PC-3 (cell line): Measurements from ENCODE around the gene PRODH. TPM values are rescaled to one million over a fixed set of nuclear protein-coding genes. Genes with fewer than 3 reads are reported as not detected.
"Not testable (repeated sequence)": the region's sequence is repeated elsewhere in the genome, so short reads cannot be mapped to it uniquely, and the experiment has no call there.

Source experiments
- ATAC-seq: fragments of 200-7000 bp; cut with Tn5 transposase; 2 replicates; pipeline ENCODE4 v1.9.1; 2020; ENCODE audit warnings: mild to moderate bottlenecking, moderate library complexity
- BruUV-seq: library from RNA; stranded (reverse); fragments of 400-500 nt; replicated peaks from 2 replicates; lab custom pipeline; 2021; lab: Mats Ljungman, UMichigan
- CTCF ChIA-PET: fragments of 300-600 bp; sonication (Branson Sonifier 250); formaldehyde crosslinking; loops from one replicate; lab custom pipeline; 2022; ENCODE audit warnings: antibody characterized with exemption; lab: Charles Lee
- POLR2A ChIA-PET: fragments of 300-600 bp; sonication (Branson Sonifier 250); formaldehyde crosslinking; loops from one replicate; lab custom pipeline; 2022; ENCODE audit warnings: antibody characterized with exemption; ENCODE audit not compliant: unreplicated experiment; lab: Charles Lee
- DNase-seq: peaks from one replicate; pipeline ENCODE4 v3.0.0-alpha.2; 2015
- H2AFZ ChIP-seq: fragments of 300-600 bp; sonication (generic); 2 replicates; pipeline ENCODE4 v1.6.0; 2016; ENCODE audit warnings: antibody characterized with exemption, low read length
- H3F3A ChIP-seq: fragments of 300-600 bp; sonication (generic); one replicate; pipeline ENCODE4 v1.6.0; 2017; ENCODE audit warnings: antibody characterized with exemption, low read length, control low read depth, mild to moderate bottlenecking; ENCODE audit not compliant: unreplicated experiment
- H3K27ac ChIP-seq: fragments of 300-600 bp; sonication (generic); 2 replicates; pipeline ENCODE4 v1.5.1; 2016; ENCODE audit warnings: mild to moderate bottlenecking, low read length
- H3K27me3 ChIP-seq: fragments of 300-600 bp; sonication (generic); 2 replicates; pipeline ENCODE4 v1.6.1; 2016; ENCODE audit warnings: low read length, mixed read lengths
- H3K36me3 ChIP-seq: fragments of 300-600 bp; sonication (generic); 2 replicates; pipeline ENCODE4 v1.6.1; 2016; ENCODE audit warnings: low read depth, mixed run types, low read length, mixed read lengths
- H3K4me1 ChIP-seq: fragments of 300-600 bp; sonication (generic); 2 replicates; pipeline ENCODE4 v1.5.1; 2016; ENCODE audit warnings: low read length; ENCODE audit not compliant: insufficient read depth
- H3K4me2 ChIP-seq: fragments of 300-600 bp; sonication (generic); 2 replicates; pipeline ENCODE4 v1.6.0; 2016; ENCODE audit warnings: low read length
- H3K4me3 ChIP-seq: fragments of 300-600 bp; sonication (generic); 2 replicates; pipeline ENCODE4 v1.5.1; 2016; ENCODE audit warnings: mild to moderate bottlenecking, low read length, mixed read lengths
- H3K79me2 ChIP-seq: fragments of 300-600 bp; sonication (generic); 2 replicates; pipeline ENCODE4 v1.6.1; 2017; ENCODE audit warnings: low read length, mixed read lengths
- H3K9ac ChIP-seq: fragments of 300-600 bp; sonication (generic); 2 replicates; pipeline ENCODE4 v1.6.0; 2016; ENCODE audit warnings: mild to moderate bottlenecking, low read length
- H3K9me2 ChIP-seq: fragments of 300-600 bp; sonication (generic); replicated peaks from 2 replicates; pipeline ENCODE4 v1.6.1; 2016; ENCODE audit warnings: mixed run types, low read length, mixed read lengths
- H3K9me3 ChIP-seq: fragments of 300-600 bp; sonication (generic); 2 replicates; pipeline ENCODE4 v1.6.1; 2016; ENCODE audit warnings: low read length, mixed read lengths
- H4K20me1 ChIP-seq: fragments of 300-600 bp; sonication (generic); 2 replicates; pipeline ENCODE4 v1.6.1; 2016; ENCODE audit warnings: low read length, mixed read lengths
- EZH2 ChIP-seq: fragments of 300-600 bp; sonication (generic); IDR thresholded peaks from one replicate; pipeline ENCODE4 v1.6.1; 2017; ENCODE audit warnings: antibody characterized with exemption, mild to moderate bottlenecking, low read length; ENCODE audit not compliant: unreplicated experiment
- EZH2phosphoT487 ChIP-seq: fragments of 300-600 bp; sonication (generic); IDR thresholded peaks from 2 replicates; pipeline ENCODE4 v1.6.1; 2018; ENCODE audit warnings: mild to moderate bottlenecking, antibody characterized with exemption, low read length, borderline replicate concordance
- intact Hi-C: fragments of 100-400 bp; cut with micrococcal nuclease; formaldehyde crosslinking; loops from 2 replicates; pipeline ENCODE4 v1.9.0; 2023
- total RNA-seq: library from RNA; depleted of rRNA; stranded (reverse); fragments of >200 nt; gene quantifications from 2 replicates; pipeline ENCODE4 v1.2.3, GENCODE V29; 2014
- TF ChIP-seq, protein P1 (sequence below): fragments of 300-600 bp; sonication (generic); conservative IDR thresholded peaks from 2 replicates; pipeline ENCODE4 v1.5.1; 2017; ENCODE audit warnings: antibody characterized with exemption, low read depth, mild to moderate bottlenecking, low read length

The PRODH gene
- total RNA-seq, 1 experiment from 2014 or later, result 0.84 TPM

DNA sequence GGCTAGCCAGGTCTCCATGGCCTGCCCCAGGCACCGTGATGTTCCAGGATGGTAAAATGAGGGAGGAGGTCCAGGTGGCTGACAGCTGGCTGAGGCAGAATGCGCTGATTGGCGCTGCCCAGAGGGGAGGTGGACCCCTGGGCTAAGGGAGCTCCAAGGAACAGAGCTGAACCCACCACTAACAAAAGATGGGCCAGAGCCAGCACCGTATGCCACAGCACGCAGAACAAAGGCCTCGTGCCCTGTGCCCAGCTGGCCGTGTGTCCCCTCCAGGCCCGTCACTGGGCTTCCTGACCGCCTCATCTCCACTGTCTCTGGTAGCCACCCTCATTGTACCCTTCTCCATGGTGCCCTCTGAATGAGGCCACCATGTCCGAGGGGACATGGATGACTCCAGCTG is 19.6 kb upstream of the PRODH start:
- Histone ChIP-seq H4K20me1 (no peaks in the 10 kb centered on the region), H3K36me3 (no peaks in the 10 kb centered on the region), H3K4me1 (no peaks in the 10 kb centered on the region), H3K79me2 (no peaks in the 10 kb centered on the region), H3K4me3 (no peak overlapping the region), H3F3A (no peaks in the 10 kb centered on the region), H3K27ac (no peak overlapping the region), H3K27me3 (no peaks in the 10 kb centered on the region), H3K4me2 (no peak overlapping the region), H3K9me2 (no peaks in the 10 kb centered on the region), H2AFZ (no peak overlapping the region), H3K9ac (no peak overlapping the region), H3K9me3 (no peaks in the 10 kb centered on the region)
- POLR2A ChIA-PET, result no interaction called here
- TF ChIP-seq EZH2 (no peak), EZH2phosphoT487 (no peak)
- TF ChIP-seq, protein P1, sequence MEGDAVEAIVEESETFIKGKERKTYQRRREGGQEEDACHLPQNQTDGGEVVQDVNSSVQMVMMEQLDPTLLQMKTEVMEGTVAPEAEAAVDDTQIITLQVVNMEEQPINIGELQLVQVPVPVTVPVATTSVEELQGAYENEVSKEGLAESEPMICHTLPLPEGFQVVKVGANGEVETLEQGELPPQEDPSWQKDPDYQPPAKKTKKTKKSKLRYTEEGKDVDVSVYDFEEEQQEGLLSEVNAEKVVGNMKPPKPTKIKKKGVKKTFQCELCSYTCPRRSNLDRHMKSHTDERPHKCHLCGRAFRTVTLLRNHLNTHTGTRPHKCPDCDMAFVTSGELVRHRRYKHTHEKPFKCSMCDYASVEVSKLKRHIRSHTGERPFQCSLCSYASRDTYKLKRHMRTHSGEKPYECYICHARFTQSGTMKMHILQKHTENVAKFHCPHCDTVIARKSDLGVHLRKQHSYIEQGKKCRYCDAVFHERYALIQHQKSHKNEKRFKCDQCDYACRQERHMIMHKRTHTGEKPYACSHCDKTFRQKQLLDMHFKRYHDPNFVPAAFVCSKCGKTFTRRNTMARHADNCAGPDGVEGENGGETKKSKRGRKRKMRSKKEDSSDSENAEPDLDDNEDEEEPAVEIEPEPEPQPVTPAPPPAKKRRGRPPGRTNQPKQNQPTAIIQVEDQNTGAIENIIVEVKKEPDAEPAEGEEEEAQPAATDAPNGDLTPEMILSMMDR, result no peak
- DNase-seq (no peak), ATAC-seq (no peak)
- BruUV-seq, result no TSS peak
- intact Hi-C loops, result no loop called here
- CTCF ChIA-PET, result no interaction called here

DNA sequence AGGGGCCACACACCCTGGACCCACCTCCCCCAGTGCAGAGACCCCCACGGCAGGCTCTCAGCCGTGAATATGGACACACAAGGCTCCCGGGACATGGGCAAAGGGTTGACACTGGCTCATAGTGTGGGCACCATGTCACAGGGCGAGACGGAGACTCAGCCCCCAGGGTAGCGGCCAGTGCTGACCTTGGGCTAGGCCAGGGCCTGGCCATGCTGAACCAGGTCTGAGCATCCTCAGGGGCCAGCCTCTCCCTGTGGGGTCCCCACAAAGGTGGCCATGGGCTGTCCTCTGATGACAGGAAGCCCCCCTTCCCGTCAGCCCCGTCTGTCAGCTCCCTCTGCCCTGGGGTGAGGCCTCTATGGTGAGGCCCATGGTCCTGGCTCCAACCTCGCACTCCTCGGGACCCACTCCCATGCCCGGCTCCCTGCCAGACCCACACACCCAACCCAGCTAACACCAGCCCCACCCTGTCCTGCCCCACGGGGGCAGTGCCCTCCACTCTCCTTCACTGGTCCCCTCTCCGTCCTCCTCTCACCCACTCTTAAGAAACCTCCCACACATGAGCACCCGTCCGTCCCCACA is 19.0 kb upstream of the PRODH start:
- no peak overlapping the region for H2AFZ ChIP-seq
- H3F3A ChIP-seq, result no peaks in the 10 kb centered on the region
- no peak overlapping the region for H3K27ac ChIP-seq
- no peak for DNase-seq
- no peaks in the 10 kb centered on the region for H3K9me2 ChIP-seq
- no peaks in the 10 kb centered on the region for H3K4me1 ChIP-seq
- ATAC-seq, result no peak
- no peak overlapping the region for H3K4me2 ChIP-seq
- H3K79me2 ChIP-seq, result no peaks in the 10 kb centered on the region
- POLR2A ChIA-PET, result no interaction called here
- H3K9me3 ChIP-seq, result no peaks in the 10 kb centered on the region
- no peaks in the 10 kb centered on the region for H3K27me3 ChIP-seq
- no peaks in the 10 kb centered on the region for H3K36me3 ChIP-seq
- H3K4me3 ChIP-seq, result no peak overlapping the region
- intact Hi-C loops, result no loop called here
- BruUV-seq, result no TSS peak
- no peak overlapping the region for H3K9ac ChIP-seq
- CTCF ChIA-PET, result no interaction called here
- no peaks in the 10 kb centered on the region for H4K20me1 ChIP-seq
- TF ChIP-seq, protein P1, result no peak
- TF ChIP-seq EZH2phosphoT487 (no peak), EZH2 (no peak)

DNA sequence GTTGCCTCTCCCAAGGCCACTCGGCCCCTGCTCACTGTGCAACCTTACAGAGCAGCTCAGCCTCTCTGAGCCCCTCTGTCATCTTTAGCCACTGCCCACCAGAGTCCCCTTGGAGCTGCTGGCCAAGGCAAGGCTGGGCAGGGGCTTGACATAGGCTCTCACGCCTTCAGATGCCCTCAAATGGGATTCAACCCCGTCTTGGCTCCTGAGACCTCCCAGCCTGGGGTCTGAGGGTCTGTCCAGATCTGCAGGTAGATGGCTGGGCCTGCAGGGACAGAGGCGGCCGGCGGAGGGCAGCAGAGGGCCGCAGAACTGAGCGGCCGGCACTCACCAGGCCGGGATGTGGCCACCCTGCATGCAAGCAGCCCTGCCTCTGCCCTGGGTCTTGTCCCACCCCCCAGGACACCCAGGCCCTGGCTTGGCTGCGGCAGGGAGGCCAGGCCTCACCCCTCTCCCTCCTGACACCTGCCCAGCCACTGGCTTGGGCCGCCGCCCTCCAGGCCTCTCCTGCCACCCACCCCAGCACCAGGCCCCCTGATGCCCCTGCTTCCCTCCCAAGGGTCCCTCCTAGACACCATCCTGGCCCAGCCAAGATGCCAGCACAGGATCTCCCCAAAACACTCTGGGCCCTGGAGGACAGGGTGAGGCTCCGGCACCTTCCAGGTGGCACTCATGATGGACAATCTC is 18.4 kb upstream of the PRODH start:
- H3K9me2 ChIP-seq, POLR2A ChIA-PET, H3K4me2 ChIP-seq, CTCF ChIA-PET, H3K9ac ChIP-seq, H3K4me3 ChIP-seq, H3K4me1 ChIP-seq, intact Hi-C loops, H4K20me1 ChIP-seq, H3F3A ChIP-seq, H2AFZ ChIP-seq, H3K9me3 ChIP-seq, H3K79me2 ChIP-seq, H3K27me3 ChIP-seq, H3K36me3 ChIP-seq, BruUV-seq, H3K27ac ChIP-seq: not testable (repeated sequence)
- TF ChIP-seq, protein P1, result peak; percentile 61
- ATAC-seq (peak; percentile 92), DNase-seq (peak; percentile 63)

DNA sequence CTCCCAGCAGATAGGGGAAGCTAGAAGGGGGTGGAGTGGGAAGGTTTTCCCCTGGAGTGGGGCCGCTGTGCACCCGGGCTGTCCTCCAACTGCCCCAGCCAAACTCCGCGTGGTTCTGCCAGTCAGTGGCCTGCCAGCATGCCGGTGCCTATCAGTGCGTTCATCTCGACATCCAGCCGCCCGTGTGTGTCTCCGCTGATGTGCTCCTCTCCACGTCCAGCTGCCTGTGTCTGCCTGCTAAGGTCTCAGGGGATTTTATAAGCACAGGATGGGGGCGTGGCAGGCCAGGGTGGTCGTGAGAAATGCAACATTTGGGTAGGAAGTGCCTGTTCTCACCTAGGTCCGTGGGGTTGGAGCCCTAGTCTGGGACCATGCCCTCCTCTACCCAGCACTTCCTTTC is 17.0 kb upstream of the PRODH start:
- H3K9me3 ChIP-seq, CTCF ChIA-PET, H3K4me1 ChIP-seq, H3K4me2 ChIP-seq, H4K20me1 ChIP-seq, H2AFZ ChIP-seq, H3K27ac ChIP-seq, H3K36me3 ChIP-seq, H3K9me2 ChIP-seq, POLR2A ChIA-PET, H3K9ac ChIP-seq, H3K79me2 ChIP-seq, DNase-seq, H3K4me3 ChIP-seq, H3K27me3 ChIP-seq, H3F3A ChIP-seq, intact Hi-C loops, ATAC-seq, BruUV-seq: not testable (repeated sequence)
